NCI-H2029 (cell line): ENCODE measurements around the gene EXOSC5.
A peak's percentile ranks its signal among the peaks of the same experiment; 100 is the strongest.

Experiments used
- DNase-seq: peaks from one replicate; lab custom pipeline; 2025; lab: John Stamatoyannopoulos, UW

EXOSC5 gene

DNA sequence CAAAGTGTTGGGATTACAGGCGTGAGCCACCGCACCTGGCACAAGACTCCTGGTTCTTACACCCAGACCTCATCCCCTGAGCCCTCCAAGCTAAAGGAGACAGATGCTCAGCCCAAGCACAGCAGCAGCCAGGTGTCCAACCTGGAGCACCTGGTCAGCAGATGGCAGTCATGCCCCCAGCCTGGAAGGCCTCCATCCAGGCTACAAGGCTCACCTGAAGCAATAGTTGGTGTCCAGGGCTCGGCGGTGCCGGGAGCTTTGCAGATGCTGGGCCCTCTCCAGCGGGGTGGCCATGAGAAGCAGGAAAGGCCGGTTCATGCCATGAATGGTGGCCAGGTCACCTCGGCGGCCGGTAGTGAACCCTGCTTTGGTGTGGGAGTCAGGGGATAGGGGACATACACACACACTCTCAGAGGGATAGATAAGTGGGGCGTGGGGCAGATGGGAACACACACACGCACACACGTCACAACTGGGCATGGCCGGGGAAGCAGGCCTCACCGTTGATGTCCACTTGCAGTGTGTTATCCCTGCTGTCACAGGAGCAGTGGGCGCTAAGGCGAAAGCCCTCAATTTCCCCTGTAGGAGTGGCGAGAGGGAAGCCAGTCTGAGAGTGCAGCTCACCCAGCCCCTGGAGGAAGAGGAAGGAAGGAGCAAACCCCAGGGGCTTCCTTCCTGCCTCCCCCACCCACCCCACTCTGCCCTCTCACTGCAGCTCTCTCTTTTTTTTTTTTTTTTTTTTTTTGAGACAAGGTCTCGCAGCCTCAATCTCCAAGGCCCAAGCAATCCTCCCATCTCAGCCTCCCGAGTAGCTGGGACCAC is 55.3 kb downstream of the EXOSC5 start:
- DNase-seq, result peak; percentile 29

DNA sequence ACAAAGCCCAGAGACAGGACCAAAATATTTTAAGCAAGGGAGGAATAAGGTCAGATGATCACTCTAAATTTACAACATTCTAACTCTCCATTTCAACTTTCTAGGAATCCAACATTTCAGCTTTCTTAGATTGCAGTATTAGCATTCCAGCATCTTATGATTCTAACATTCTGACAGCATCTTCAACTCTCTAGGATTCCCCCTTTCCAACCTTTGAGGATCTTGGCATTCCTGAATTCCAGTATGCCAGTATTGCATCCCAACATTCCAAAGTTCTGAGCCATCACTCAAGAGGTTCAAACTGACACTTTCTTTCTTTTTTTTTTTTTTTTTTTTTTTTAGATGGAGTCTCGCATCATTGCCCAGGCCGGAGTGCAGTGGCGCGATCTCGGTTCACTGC is 57.2 kb downstream of the EXOSC5 start:
- no peak for DNase-seq
